Measurements from ENCODE around the gene MAP1S. TPM values are rescaled to one million over a fixed set of nuclear protein-coding genes. Genes with fewer than 3 reads are reported as not detected.

MAP1S gene
- total and polyA plus RNA-seq, 2 of the 8 experiments (the other 6 are each of a cell fraction or from before 2014, with no cell fraction given) = 66.7 to 115 TPM

- TF ChIP-seq MAX (IDR thresholded peaks at IDR 0.05) (no peak), SIX5 (IDR thresholded peaks at IDR 0.05; ENCODE audit: low read depth, low read length) (no peak), CHD1 (IDR thresholded peaks at IDR 0.05; ENCODE audit: low read depth, low read length) (no peak), ATF3 (IDR thresholded peaks at IDR 0.05; ENCODE audit: insufficient read depth, low read depth, low read length) (no peak), FOSL1 (IDR thresholded peaks at IDR 0.05; ENCODE audit: insufficient read depth, low read depth, low read length) (no peak), YY1 (IDR thresholded peaks at IDR 0.05; ENCODE audit: low read depth, low read length) (no peak), ATF2 (IDR thresholded peaks at IDR 0.05; ENCODE audit: low read length) (no peak), EP300 (IDR thresholded peaks at IDR 0.05; ENCODE audit: borderline replicate concordance in 1 of 2, low read depth in 2 of 2, low read length in 2 of 2) (no peak), KDM5A (IDR thresholded peaks at IDR 0.05; ENCODE audit: low read length) (no peak), TAF1 (IDR thresholded peaks at IDR 0.05; ENCODE audit: low read depth, low read length) (no peak), SIN3A (conservative IDR thresholded peaks at IDR 0.05 in 1 of 2, IDR thresholded peaks at IDR 0.05 in 1 of 2; ENCODE audit: low read depth in 1 of 2, low read length in 2 of 2) (0 out of 4 replicates have a peak, but pooled peaks of 1 of the 2 experiments have one; percentile 39)
Observed at GRCh38 chr19:17725422-17726078, 6.3 kb downstream of the MAP1S start (continued).
